Small intestine (tissue), 7 donors: ENCODE results near the gene RGS18. TPM values are rescaled to one million over a fixed set of nuclear protein-coding genes. Genes with fewer than 3 reads are reported as not detected.
"Not testable (repeated sequence)": the region's sequence is repeated elsewhere in the genome, so short reads cannot be mapped to it uniquely, and the experiment has no call there.

Source experiments
- DNase-seq, 2 donors: peaks; one replicate each; pipeline versions ENCODE4 v3.0.0 to v3.0.0-alpha.2; 2013
- FAIRE-seq: peaks from 2 replicates; lab custom pipeline; 2012; peaks lifted over from hg19 to GRCh38; lab: Jason Lieb, UNC
- H3K27ac ChIP-seq, 3 donors: one replicate each; pipeline ENCODE4 v1.5.1; 2013; ENCODE audit warnings: low read length in 2 of 3, mild to moderate bottlenecking in 2 of 3, control low read depth in 1 of 3, inconsistent platforms in 1 of 3, low read depth in 1 of 3, moderate library complexity in 1 of 3
- H3K27me3 ChIP-seq, 3 donors: one replicate each; pipeline ENCODE4 v1.6.1; 2013; ENCODE audit warnings: low read length in 3 of 3, inconsistent platforms in 1 of 3; ENCODE audit not compliant: control insufficient read depth in 3 of 3, insufficient read depth in 3 of 3
- H3K36me3 ChIP-seq, 3 donors: one replicate each; pipeline ENCODE4 v1.6.1; 2013; ENCODE audit warnings: low read length in 3 of 3, inconsistent platforms in 1 of 3, low read depth in 1 of 3, mild to moderate bottlenecking in 1 of 3, moderate library complexity in 1 of 3; ENCODE audit not compliant: control insufficient read depth in 3 of 3, insufficient read depth in 2 of 3
- H3K4me1 ChIP-seq, 3 donors: one replicate each; pipeline ENCODE4 v1.6.1; 2013; ENCODE audit warnings: low read length in 2 of 3, inconsistent platforms in 1 of 3, low read depth in 1 of 3, mild to moderate bottlenecking in 1 of 3, moderate library complexity in 1 of 3; ENCODE audit not compliant: control insufficient read depth in 3 of 3, insufficient read depth in 2 of 3
- H3K4me3 ChIP-seq, 3 donors: one replicate each; pipeline ENCODE4 v1.5.1; 2013; ENCODE audit warnings: low read length in 3 of 3, control low read depth in 1 of 3, inconsistent platforms in 1 of 3, low read depth in 1 of 3, mild to moderate bottlenecking in 1 of 3, moderate library complexity in 1 of 3
- H3K9me3 ChIP-seq, 2 donors: one replicate each; pipeline ENCODE4 v1.6.1; 2013; ENCODE audit warnings: low read depth in 1 of 2, low read length in 1 of 2; ENCODE audit not compliant: control insufficient read depth in 2 of 2, insufficient read depth in 1 of 2
- WGBS, 3 donors: extraction: QIAGEN DNeasy Blood & Tissue Kit; methylation state at CpG; one replicate each; pipeline ENCODE4 v1.1.7; 2013; 5-methylcytosine and 5-hydroxymethylcytosine counted together
- polyA plus RNA-seq, 4 donors: library from polyadenylated mRNA; stranded (reverse) in 3 of 4; unstranded in 1 of 4; fragments of 200-250 nt in 3 of 4; fragments of 120-200 nt in 1 of 4; gene quantifications; one replicate each; pipeline versions ENCODE4 v1.2.1 to v1.2.3, GENCODE V29; 2013
- donor health status: healthy with polysubstance abuse.
- donor health status: control.
- donor health status: control.
- donor health status: Bipolar disorder and iron deficiency.
- donor health status: healthy.

Gene RGS18
- polyA plus RNA-seq, 4 donors = 0.48 to 4.9 (median 2.5) TPM

GRCh38 chr1:192201303-192201702, 43.0 kb downstream of the RGS18 start:
- 91 to 98% (median 97%) methylated on average over 5 of the region's 5 CpGs for WGBS, 3 donors
- H3K36me3 ChIP-seq = no peaks in the 10 kb centered on the region
- FAIRE-seq (no peak), DNase-seq (no peak)
- no peak overlapping the region for H3K27ac ChIP-seq
- H3K9me3 ChIP-seq = peaks cover 3 to 18% of the 10 kb centered on the region in 2 donors
- H3K4me1 ChIP-seq = no peaks in the 10 kb centered on the region
- H3K27me3 ChIP-seq = no peaks in the 10 kb centered on the region
- H3K4me3 ChIP-seq = no peak overlapping the region

- DNase-seq = no peak
- FAIRE-seq = no peak
- Histone ChIP-seq H3K27me3 (no peaks in the 10 kb centered on the region), H3K9me3 (no peaks in the 10 kb centered on the region), H3K36me3 (no peaks in the 10 kb centered on the region), H3K27ac (no peak overlapping the region), H3K4me3 (no peak overlapping the region), H3K4me1 (no peaks in the 10 kb centered on the region)
Observed at GRCh38 chr1:192224396-192224795, 66.1 kb downstream of the RGS18 start.

- H3K4me1 ChIP-seq = no peaks in the 10 kb centered on the region
Observed at GRCh38 chr1:192224846-192225245, 66.6 kb downstream of the RGS18 start.

GRCh38 chr1:192225266-192225665, 67.0 kb downstream of the RGS18 start:
- Histone ChIP-seq H3K27me3 (no peaks in the 10 kb centered on the region), H3K36me3 (no peaks in the 10 kb centered on the region), H3K4me3 (no peak overlapping the region), H3K9me3 (no peaks in the 10 kb centered on the region), H3K4me1 (no peaks in the 10 kb centered on the region), H3K27ac (no peak overlapping the region)
- DNase-seq (no peak), FAIRE-seq (no peak)
- WGBS, 3 donors = 76 to 84% (median 76%) methylated on average over 2 of the region's 2 CpGs

More at GRCh38 chr1:192224846-192225245, 66.6 kb downstream of the RGS18 start:
- DNase-seq = no peak
- no peaks in the 10 kb centered on the region for H3K36me3 ChIP-seq
- no peak for FAIRE-seq
- no peak overlapping the region for H3K4me3 ChIP-seq
- no peaks in the 10 kb centered on the region for H3K27me3 ChIP-seq
- no peak overlapping the region for H3K27ac ChIP-seq
- no peaks in the 10 kb centered on the region for H3K9me3 ChIP-seq

- DNase-seq (no peak), FAIRE-seq (no peak)
- H3K36me3 ChIP-seq = no peaks in the 10 kb centered on the region
- no peaks in the 10 kb centered on the region for H3K4me1 ChIP-seq
- no peaks in the 10 kb centered on the region for H3K27me3 ChIP-seq
- no peak overlapping the region for H3K4me3 ChIP-seq
- WGBS, 3 donors = 73 to 87% (median 81%) methylated on average over 3 of the region's 3 CpGs
- no peak overlapping the region for H3K27ac ChIP-seq
- no peaks in the 10 kb centered on the region for H3K9me3 ChIP-seq
Observed at GRCh38 chr1:192225703-192226102, 67.4 kb downstream of the RGS18 start.

GRCh38 chr1:192227330-192227729, 69.1 kb downstream of the RGS18 start:
- Histone ChIP-seq H3K27me3 (no peaks in the 10 kb centered on the region), H3K4me1 (no peaks in the 10 kb centered on the region), H3K4me3 (no peak overlapping the region), H3K9me3 (no peaks in the 10 kb centered on the region), H3K27ac (no peak overlapping the region), H3K36me3 (no peaks in the 10 kb centered on the region)
- DNase-seq (no peak), FAIRE-seq (no peak)
- WGBS, 3 donors = 77 to 85% (median 81%) methylated on average over 5 of the region's 5 CpGs

- WGBS, 3 donors = 89 to 96% (median 93%) methylated on average over 13 of the region's 13 CpGs
- DNase-seq, H3K4me3 ChIP-seq, FAIRE-seq, H3K4me1 ChIP-seq, H3K27me3 ChIP-seq, H3K9me3 ChIP-seq, H3K36me3 ChIP-seq, H3K27ac ChIP-seq: not testable (repeated sequence)
Observed at GRCh38 chr1:192227980-192228379, 69.7 kb downstream of the RGS18 start.

- no peaks in the 10 kb centered on the region for H3K9me3 ChIP-seq
- no peaks in the 10 kb centered on the region for H3K36me3 ChIP-seq
- no peak overlapping the region for H3K4me3 ChIP-seq
- FAIRE-seq (no peak), DNase-seq (no peak)
- no peaks in the 10 kb centered on the region for H3K27me3 ChIP-seq
- H3K27ac ChIP-seq = no peak overlapping the region
- no peaks in the 10 kb centered on the region for H3K4me1 ChIP-seq
- WGBS, 3 donors = 83 to 87% (median 84%) methylated on average over 7 of the region's 7 CpGs
Observed at GRCh38 chr1:192232817-192233417, 74.7 kb downstream of the RGS18 start.

GRCh38 chr1:192235127-192235526, 76.9 kb downstream of the RGS18 start:
- H3K36me3 ChIP-seq = no peaks in the 10 kb centered on the region
- no peak for FAIRE-seq
- no peak overlapping the region for H3K4me3 ChIP-seq
- no peak for DNase-seq
- H3K9me3 ChIP-seq = no peaks in the 10 kb centered on the region
- H3K4me1 ChIP-seq = no peaks in the 10 kb centered on the region
- no peak overlapping the region for H3K27ac ChIP-seq
- H3K27me3 ChIP-seq = no peaks in the 10 kb centered on the region
